Islet of Langerhans (tissue), 1 donor: ENCODE results near the gene CD101.
"Not testable (repeated sequence)": the region's sequence is repeated elsewhere in the genome, so short reads cannot be mapped to it uniquely, and the experiment has no call there.

Experiments
- FAIRE-seq: peaks from one replicate; lab custom pipeline; 2011; peaks lifted over from hg19 to GRCh38; lab: Jason Lieb, UNC

The CD101 gene, protein sequence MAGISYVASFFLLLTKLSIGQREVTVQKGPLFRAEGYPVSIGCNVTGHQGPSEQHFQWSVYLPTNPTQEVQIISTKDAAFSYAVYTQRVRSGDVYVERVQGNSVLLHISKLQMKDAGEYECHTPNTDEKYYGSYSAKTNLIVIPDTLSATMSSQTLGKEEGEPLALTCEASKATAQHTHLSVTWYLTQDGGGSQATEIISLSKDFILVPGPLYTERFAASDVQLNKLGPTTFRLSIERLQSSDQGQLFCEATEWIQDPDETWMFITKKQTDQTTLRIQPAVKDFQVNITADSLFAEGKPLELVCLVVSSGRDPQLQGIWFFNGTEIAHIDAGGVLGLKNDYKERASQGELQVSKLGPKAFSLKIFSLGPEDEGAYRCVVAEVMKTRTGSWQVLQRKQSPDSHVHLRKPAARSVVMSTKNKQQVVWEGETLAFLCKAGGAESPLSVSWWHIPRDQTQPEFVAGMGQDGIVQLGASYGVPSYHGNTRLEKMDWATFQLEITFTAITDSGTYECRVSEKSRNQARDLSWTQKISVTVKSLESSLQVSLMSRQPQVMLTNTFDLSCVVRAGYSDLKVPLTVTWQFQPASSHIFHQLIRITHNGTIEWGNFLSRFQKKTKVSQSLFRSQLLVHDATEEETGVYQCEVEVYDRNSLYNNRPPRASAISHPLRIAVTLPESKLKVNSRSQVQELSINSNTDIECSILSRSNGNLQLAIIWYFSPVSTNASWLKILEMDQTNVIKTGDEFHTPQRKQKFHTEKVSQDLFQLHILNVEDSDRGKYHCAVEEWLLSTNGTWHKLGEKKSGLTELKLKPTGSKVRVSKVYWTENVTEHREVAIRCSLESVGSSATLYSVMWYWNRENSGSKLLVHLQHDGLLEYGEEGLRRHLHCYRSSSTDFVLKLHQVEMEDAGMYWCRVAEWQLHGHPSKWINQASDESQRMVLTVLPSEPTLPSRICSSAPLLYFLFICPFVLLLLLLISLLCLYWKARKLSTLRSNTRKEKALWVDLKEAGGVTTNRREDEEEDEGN

DNA sequence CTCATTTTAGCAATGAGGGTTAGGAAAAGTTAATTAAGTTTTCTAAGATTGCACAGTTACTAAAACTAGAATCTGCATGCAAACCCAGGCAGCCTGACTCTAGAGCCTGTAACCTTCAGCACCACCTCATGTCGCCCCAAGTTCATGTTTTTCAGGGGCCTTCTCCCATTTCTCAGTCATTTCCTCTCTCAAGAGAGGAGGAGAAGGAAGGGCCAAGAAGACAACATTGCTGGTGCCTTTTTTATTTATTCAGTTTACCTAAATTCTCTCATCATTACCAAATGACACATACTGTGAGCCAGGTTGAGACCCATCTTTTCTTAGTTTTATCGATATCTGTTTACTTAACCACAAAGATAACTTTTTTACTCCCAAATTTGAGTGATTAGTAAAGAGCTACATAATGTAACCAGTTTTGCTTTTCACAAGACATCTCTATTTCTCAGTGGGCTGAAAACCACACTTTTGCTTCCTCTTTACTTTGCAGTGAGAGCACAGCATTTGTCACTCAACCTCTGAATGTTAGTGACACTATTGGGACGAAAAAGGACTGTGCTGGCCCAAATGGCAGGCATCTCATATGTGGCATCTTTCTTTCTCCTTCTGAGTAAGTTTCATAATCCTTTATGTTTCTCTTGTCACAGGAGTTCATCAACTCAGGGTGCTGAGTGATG is at the start of gene CD101:
TSS of gene CD101 (plus strand) at position 507 of the 674 bp plus-strand sequence. CDS start at position 565, 58 bp downstream.
- FAIRE-seq: no peak

DNA sequence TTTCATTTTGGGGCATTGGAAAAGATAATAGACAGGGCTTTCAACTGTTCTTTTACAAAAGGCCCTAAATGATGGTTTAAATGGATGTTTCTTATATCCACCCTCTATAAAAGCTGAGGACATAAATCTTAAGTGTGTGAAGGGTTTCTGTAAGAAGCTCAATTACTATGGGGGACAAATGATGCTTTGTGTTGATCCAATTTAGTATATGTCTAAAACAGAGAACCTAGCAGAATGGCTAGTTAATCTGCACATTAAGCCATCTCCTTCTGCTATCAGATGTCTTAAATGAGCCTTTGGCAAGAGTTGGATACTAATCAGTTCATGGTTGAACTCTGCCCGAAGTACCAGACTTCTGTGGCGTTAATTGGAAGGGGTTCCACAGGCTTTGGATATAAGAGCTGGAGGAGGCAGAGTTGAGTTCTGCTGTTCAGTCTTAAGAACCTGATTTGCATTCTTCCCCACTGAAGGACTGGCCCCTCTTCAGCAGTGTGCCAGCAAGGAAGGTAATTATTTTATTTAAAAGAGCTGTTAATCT is 48.8 kb upstream of the CD101 start:
- FAIRE-seq: no peak

DNA sequence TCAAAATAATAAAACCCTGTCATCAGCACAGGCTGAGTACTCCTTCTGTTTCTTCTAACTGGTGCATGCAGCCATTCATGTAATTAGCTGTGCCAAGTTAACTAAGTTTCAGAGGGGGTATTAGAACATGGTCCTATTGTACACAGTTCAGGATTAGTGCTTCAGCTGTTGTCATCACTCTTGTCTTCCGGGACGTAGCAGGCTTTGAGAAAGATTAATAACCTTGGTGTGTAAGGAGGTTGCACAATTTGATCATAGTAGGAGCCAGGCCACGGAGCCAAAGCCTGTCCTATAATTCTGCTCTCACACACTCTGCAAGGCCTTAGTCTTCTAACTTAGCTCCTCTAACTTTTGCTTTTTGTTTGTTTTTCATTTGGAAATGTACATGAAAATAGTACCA is 47.1 kb upstream of the CD101 start:
- no peak for FAIRE-seq

DNA sequence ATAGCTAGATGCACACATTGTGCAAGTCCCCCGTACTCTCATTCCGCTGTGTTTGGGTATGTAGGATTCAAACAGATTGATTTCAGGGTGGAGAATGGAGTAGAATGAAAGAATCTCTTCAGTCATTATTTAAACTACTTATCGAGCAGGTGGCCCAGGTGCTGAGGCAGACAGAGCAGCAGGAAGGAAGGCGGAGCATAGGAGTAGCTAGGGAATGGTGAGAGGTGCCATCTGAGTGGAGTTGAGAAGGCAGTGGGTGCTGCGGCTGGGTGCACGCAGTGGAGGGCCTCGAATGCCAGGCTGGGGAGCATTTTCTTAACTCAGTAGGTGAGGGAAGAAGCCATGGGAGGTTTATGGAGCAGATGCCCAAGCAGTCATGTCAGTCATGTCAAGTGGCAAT is 45.2 kb upstream of the CD101 start:
- no peak for FAIRE-seq

DNA sequence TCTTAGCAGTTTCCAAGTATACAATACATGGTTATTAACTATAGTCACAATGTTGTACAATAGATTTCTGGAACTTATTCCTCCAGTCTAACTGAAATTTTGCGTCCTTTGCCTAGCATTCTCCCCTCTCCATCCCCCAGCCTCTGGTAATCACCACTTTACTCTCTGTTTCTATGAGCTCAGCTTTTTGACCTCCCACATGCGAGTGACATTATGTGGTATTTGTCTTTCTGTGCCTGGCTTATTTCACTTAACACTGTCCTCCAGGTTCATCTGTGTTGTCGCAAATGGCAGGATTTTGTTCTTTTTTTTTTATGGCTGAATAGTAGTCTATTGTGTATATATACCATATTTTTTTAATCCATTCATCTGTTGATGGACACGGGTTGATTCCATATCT is 43.9 kb upstream of the CD101 start:
- FAIRE-seq: no peak

DNA sequence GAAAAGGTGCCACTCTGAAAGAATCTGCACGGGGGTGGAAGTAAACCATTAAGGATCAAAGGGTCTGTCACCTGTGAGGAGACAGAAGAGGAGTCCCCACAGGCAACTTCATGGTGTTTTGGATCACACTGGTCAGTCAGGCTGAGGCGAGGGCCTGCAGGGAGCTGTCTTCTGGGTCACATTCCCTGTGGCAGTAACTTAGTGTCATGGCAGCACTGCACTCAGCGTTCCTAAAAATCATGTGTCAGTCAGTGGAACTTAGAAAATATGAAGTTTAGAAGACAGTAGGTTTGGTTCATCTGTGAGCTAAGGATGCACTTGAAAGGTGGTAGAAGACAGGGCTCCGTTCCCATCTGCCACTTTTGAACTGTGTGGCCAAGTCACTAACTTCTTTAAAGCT is 43.5 kb upstream of the CD101 start:
- FAIRE-seq: no peak

DNA sequence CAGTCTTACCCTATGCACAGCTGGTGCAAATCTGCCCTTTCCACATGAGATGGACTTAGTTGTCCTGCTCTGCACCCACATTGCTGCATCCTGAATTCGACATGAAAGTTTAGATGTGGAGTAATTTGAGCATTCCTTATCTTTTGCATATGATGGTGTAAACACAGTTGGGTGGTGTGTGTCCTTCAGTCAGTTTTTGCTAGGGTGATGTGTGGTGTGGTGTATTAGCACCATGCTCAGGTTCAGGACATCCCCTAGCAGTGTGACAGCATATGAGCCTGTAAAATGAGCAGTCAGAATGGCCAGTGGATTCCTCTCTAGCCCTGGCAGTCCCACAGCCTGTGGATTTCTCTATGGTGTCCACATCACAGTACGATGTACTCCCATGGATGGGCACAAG is 42.6 kb upstream of the CD101 start:
- FAIRE-seq: no peak

DNA sequence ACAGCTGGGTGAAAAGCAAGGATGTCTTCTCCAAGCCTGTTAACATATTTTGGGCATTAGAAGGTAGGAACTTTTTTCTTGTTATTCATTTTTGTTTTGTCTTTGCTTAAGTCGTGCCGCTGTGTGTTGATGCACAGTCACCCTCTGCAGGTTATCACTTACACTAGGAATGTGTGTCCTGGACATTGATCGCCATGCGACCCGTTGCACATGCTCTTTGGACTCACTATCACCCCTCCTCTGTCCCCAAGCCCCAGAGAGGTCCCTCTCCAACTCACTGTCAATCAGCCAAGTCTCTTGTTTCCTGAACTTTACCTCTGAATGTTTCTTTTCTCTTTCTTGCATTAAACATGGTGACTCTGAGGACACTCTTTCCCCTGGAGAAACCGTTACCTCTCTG is 40.0 kb upstream of the CD101 start:
- FAIRE-seq: no peak

DNA sequence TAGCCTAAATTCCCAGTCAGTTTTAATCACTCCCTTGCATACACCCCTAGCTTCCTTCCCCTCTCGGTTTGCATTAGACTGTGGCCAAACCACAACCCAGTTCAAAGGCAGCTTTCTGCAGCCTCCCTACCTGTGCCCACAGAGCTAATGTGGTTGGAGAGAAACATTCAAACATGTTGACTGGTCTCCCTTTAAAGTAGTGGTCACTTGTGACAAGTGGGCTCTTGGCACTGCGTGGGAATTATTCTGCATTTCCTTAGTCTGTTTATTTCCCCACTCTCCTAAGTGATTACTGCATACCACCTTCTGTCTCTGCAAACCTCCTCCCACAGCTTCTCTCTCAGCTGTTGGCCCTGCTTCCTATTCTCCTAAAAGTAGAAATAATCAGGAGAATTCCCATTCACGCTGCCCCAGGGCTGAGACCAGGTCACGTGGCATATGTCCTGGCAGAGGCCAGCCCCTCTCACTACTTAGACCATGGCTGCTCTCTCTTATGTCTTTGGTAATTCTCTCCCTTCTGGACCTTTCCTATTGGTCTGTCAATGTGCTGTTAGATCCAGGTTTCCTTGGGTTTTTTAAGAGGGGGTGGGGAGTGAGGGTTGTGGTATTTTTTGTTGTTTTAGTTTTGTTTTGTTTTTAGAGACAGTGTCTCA is 38.4 kb upstream of the CD101 start:
- no peak for FAIRE-seq

DNA sequence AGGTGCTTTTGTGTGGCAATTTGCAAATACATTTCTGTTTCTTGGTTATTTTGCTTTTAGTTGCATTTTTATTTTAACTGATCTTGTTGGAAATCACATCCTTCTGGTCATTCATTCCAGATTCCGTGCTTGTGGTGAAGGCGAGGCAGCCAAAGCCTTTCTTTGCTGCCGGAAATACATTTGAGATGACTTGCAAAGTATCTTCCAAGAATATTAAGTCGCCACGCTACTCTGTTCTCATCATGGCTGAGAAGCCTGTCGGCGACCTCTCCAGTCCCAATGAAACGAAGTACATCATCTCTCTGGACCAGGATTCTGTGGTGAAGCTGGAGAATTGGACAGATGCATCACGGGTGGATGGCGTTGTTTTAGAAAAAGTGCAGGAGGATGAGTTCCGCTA is 34.8 kb upstream of the CD101 start:
- FAIRE-seq: no peak

DNA sequence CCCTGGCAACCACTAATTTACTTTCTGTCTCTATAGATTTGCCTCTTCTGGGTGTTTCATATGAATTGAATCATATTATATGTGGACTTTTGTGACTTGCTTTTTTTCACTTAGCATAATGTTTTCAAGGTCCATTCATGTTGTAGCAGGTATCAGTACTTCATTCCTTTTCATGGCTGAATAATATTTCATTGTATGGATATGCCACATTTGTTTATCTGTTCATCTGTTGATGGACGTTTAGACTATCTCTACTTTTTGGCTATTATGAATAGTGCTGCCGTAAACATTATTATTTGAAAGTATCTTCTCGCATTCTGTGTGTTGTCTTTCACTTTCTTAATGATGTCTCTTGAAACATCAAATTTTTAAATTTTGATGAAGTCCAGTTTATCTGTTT is 32.8 kb upstream of the CD101 start:
- FAIRE-seq: no peak

DNA sequence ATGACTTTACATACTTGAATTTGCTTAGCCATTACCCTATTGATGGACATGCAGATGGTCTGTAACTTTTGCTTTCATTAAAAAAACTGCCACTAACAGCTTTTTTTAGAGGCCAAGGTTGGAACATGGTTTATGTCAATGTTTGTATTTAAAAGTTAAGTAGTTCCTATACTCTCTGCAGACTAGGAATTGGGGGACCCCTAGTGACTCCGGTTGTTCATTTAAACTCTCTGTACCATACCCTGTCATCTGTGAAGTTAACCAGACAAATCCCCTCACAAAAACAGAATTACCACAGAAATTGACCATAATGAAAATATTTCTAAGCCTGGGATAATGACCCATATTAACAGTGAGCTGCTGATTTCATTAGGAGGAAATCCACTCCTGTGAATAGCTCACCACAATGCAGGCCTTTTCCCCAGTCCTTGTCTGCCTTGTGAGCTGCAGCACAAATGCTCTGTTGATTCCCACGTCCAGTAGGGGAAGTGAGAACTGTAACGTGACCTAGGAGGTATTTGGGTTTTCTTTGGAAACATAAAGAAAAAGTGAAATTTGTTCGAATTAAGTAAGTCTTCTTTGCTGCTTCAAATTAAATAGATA is 30.2 kb upstream of the CD101 start:
- FAIRE-seq: no peak

DNA sequence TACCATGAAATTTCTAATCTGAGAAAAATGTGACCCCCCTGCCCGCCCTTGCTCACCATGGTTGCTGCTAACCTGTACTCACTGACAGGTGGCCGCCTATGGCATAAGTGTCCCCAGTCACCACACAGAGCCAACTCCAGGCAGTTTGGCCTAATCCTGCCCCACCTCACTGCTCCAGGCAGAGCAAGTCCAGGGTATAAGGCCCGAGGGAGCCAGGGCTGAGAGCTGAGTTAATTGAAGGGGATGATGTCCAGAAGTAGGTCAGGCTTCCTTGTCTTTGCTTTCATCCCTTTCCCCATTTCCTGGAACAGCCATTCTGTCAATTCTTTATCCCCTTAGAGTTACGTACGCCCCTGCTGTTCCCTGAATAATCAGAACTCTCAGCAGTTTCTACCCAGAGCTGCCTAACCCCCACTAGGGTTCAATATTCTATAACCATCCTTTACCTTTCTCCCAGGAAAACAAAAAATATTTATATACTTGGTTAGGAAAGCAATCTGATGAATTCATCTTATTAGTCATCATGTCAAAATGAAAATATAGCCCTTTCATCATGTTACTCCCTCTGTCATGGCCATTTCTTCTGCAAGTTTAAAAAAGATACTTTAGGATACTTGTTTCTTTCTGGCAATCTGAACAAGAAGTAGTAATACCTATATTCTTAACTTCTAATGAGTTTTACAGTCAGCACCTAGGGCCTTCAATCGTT is 29.4 kb upstream of the CD101 start:
- no peak for FAIRE-seq

DNA sequence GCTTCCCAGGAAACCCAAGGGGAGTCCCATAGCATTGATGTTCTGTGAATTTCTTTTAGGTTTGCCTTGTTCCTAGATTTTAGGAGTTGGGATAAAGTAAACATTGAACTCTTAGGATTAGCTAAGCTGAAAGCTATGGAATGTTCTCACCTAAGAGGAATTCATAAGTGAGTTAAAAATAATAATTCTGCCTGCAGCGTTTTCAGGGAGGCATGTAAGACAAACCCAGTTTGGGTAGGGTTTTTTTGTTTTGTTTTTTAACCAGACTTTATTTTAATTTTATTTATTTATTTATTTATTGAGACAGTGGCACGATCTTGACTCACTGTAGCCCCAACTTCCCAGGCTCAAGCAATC is 28.9 kb upstream of the CD101 start:
- FAIRE-seq: no peak

DNA sequence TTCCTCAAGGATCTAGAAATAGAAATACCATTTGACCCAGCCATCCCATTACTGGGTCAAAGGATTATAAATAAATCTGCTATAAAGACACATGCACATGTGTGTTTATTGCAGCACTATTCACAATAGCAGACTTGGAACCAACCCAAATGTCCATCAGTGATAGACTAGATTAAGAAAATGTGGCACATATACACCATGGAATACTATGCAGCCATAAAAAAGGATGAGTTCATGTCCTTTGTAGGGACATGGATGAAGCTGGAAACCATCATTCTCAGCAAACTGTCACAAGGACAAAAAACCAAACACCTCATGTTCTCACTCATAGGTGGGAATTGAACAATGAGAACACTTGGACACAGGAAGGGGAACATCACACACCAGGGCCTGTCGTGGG is 21.3 kb upstream of the CD101 start:
- not testable (repeated sequence) for FAIRE-seq

DNA sequence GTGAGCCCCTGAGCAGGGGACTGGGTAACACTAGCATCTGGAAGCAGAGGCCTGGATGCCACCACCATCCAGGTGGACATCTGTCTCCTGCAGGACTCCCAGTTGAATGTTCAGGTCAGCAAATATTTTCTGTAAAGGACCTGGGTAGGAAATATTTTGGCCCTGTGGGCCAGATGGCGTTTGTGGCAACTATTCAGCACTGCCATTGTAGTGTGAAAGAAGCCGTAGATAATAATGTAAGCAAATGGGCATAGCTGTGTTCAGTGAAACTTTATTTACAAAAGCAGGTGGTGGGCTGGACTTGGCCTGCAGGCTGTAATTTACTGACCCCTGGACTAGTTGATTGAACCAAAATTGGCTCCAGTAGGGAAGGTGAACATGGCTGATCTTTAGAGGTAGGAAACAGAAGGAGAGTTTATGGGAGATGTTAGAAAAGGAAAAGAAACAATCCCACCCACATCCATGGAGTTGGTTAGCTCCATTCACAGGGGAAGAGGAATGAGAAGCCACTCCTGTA is 20.0 kb upstream of the CD101 start:
- FAIRE-seq: no peak

DNA sequence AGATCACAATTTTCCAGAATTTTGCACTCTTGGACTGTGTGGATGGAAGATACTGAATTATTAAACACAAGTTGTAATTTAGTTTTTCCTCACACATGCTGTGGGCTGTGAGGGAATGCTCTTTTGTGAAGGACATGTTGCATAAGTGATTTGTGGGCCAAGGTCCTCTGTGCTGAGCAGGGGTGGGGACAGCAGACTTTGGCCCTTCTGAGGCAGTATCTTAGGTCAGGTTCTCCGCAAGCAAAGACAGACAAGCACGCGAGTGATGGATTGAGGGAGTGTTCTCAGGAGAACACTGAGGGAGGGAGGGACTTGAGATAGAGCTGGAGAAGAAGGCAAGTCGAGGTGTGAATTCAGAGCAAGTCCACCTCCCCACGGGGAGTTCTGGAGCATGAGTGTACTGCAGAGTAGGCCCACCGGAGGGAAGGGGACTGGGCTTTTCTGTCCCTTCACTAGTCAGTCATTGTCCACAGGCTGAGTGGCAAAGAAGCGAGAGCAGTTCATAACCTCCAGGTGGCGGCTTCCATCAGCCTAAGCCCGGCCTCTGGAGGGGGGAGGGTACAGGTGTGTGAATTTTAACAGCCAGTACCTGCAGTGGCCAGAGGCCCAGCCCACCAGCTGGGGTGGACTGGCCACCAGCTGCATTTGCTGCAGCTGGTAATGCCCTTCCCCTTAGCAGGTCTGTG is 19.1 kb upstream of the CD101 start:
- no peak for FAIRE-seq

DNA sequence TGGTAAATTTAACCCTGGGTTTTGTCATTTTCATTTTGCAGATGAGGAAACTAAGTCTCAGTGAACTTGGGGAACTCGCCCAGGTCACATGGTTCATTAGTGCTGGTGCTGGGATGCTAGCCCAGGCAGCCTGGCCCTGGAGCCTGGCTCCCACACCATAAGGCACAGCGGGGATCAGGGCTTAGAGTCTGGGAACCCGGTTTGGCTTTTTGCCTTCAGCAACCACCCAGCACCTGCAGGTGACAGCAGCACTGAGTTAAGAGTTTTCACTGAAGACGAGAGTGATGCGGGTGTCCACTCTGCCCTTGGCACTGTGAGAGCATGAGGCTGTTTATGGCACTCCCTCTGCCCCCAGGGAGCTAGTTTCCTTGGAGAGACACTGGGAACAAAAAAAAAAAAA is 18.4 kb upstream of the CD101 start:
- no peak for FAIRE-seq

DNA sequence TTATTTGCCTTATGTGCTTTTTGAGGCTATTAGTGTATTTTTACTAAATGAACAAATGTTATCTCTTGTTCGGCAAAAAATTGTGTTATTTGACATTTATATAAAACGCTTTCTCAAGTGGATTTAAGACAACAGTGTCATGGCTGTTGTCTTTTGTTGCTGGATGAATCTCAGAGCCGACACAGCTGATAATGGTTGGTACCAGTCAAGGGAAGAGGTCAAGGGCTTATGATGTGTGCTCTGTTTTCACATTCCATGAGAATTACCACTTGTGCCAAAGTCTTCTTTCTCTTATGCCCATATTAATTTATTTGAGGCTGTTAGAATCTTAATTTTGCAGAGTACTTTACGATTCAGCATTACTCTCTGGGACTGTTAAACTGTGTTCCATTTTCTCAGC is 17.9 kb upstream of the CD101 start:
- FAIRE-seq: no peak
